ENCODE results near the gene DAP.

Gene DAP

GRCh38 chr5:10715605-10716290, 45.3 kb downstream of the DAP start:
- Mint-ChIP-seq H3K4me1 (ENCODE audit: low read depth) (peaks cover 7% of the 10 kb centered on the region), H3K27me3 (no peaks in the 10 kb centered on the region), H3K9me3 (no peaks in the 10 kb centered on the region), H3K36me3 (ENCODE audit: low read depth) (peaks cover 45% of the 10 kb centered on the region), H3K27ac (no peak overlapping the region), H3K4me3 (no peak overlapping the region)

GRCh38 chr5:10712574-10713366, 48.3 kb downstream of the DAP start:
- Mint-ChIP-seq H3K27ac (no peak overlapping the region), H3K9me3 (no peaks in the 10 kb centered on the region), H3K27me3 (no peaks in the 10 kb centered on the region), H3K36me3 (ENCODE audit: low read depth) (peaks cover 32% of the 10 kb centered on the region), H3K4me1 (ENCODE audit: low read depth) (peaks cover 7% of the 10 kb centered on the region), H3K4me3 (no peak overlapping the region)

- no peak overlapping the region for H3K4me3 Mint-ChIP-seq
- H3K27me3 Mint-ChIP-seq, result no peaks in the 10 kb centered on the region
- peaks cover 22% of the 10 kb centered on the region for H3K36me3 Mint-ChIP-seq (ENCODE audit: low read depth)
- no peak overlapping the region for H3K27ac Mint-ChIP-seq
- H3K4me1 Mint-ChIP-seq (ENCODE audit: low read depth), result peaks cover 11% of the 10 kb centered on the region
- H3K9me3 Mint-ChIP-seq, result no peaks in the 10 kb centered on the region
Observed at GRCh38 chr5:10711562-10711961, 49.5 kb downstream of the DAP start.

GRCh38 chr5:10710513-10711128, 50.4 kb downstream of the DAP start:
- no peaks in the 10 kb centered on the region for H3K27me3 Mint-ChIP-seq

GRCh38 chr5:10709933-10710332, 51.1 kb downstream of the DAP start:
- Mint-ChIP-seq H3K36me3 (ENCODE audit: low read depth) (peaks cover 19% of the 10 kb centered on the region), H3K27me3 (no peaks in the 10 kb centered on the region), H3K27ac (no peak overlapping the region), H3K4me3 (no peak overlapping the region), H3K4me1 (ENCODE audit: low read depth) (peaks cover 22% of the 10 kb centered on the region), H3K9me3 (no peaks in the 10 kb centered on the region)

More at GRCh38 chr5:10710513-10711128, 50.4 kb downstream of the DAP start:
- Mint-ChIP-seq H3K4me3 (no peak overlapping the region), H3K9me3 (no peaks in the 10 kb centered on the region), H3K4me1 (ENCODE audit: low read depth) (peaks cover 15% of the 10 kb centered on the region), H3K36me3 (ENCODE audit: low read depth) (peaks cover 22% of the 10 kb centered on the region), H3K27ac (no peak overlapping the region)

- H3K36me3 Mint-ChIP-seq (ENCODE audit: low read depth), result peaks cover 15% of the 10 kb centered on the region
- no peaks in the 10 kb centered on the region for H3K27me3 Mint-ChIP-seq
- no peak overlapping the region for H3K4me3 Mint-ChIP-seq
- H3K9me3 Mint-ChIP-seq, result no peaks in the 10 kb centered on the region
- H3K4me1 Mint-ChIP-seq (ENCODE audit: low read depth), result peaks cover 27% of the 10 kb centered on the region
- no peak overlapping the region for H3K27ac Mint-ChIP-seq
Observed at GRCh38 chr5:10709409-10709808, 51.6 kb downstream of the DAP start.

GRCh38 chr5:10708189-10708944, 52.7 kb downstream of the DAP start:
- no peaks in the 10 kb centered on the region for H3K27me3 Mint-ChIP-seq
- peaks cover 8% of the 10 kb centered on the region for H3K36me3 Mint-ChIP-seq (ENCODE audit: low read depth)
- no peak overlapping the region for H3K27ac Mint-ChIP-seq
- no peaks in the 10 kb centered on the region for H3K9me3 Mint-ChIP-seq
- peaks cover 30% of the 10 kb centered on the region for H3K4me1 Mint-ChIP-seq (ENCODE audit: low read depth)
- H3K4me3 Mint-ChIP-seq, result no peak overlapping the region

GRCh38 chr5:10707198-10708142, 53.6 kb downstream of the DAP start:
- Mint-ChIP-seq H3K36me3 (ENCODE audit: low read depth) (peaks cover 6% of the 10 kb centered on the region), H3K9me3 (no peaks in the 10 kb centered on the region), H3K27me3 (no peaks in the 10 kb centered on the region), H3K27ac (no peak overlapping the region), H3K4me1 (ENCODE audit: low read depth) (peaks cover 32% of the 10 kb centered on the region), H3K4me3 (no peak overlapping the region)

GRCh38 chr5:10706326-10706725, 54.7 kb downstream of the DAP start:
- Mint-ChIP-seq H3K27me3 (no peaks in the 10 kb centered on the region), H3K27ac (no peak overlapping the region), H3K36me3 (ENCODE audit: low read depth) (peaks cover 11% of the 10 kb centered on the region), H3K4me1 (ENCODE audit: low read depth) (peaks cover 42% of the 10 kb centered on the region), H3K4me3 (no peak overlapping the region), H3K9me3 (no peaks in the 10 kb centered on the region)

GRCh38 chr5:10705747-10706146, 55.3 kb downstream of the DAP start:
- peaks cover 42% of the 10 kb centered on the region for H3K4me1 Mint-ChIP-seq (ENCODE audit: low read depth)
- H3K4me3 Mint-ChIP-seq, result no peak overlapping the region
- H3K27me3 Mint-ChIP-seq, result no peaks in the 10 kb centered on the region
- no peaks in the 10 kb centered on the region for H3K9me3 Mint-ChIP-seq
- H3K36me3 Mint-ChIP-seq (ENCODE audit: low read depth), result peaks cover 11% of the 10 kb centered on the region
- H3K27ac Mint-ChIP-seq, result peak overlapping the region; percentile 83

- peaks cover 11% of the 10 kb centered on the region for H3K36me3 Mint-ChIP-seq (ENCODE audit: low read depth)
- H3K4me1 Mint-ChIP-seq (ENCODE audit: low read depth), result peaks cover 45% of the 10 kb centered on the region
- H3K27me3 Mint-ChIP-seq, result no peaks in the 10 kb centered on the region
- no peaks in the 10 kb centered on the region for H3K9me3 Mint-ChIP-seq
- no peak overlapping the region for H3K4me3 Mint-ChIP-seq
- peak overlapping the region; percentile 83 for H3K27ac Mint-ChIP-seq
Observed at GRCh38 chr5:10704949-10705621, 55.9 kb downstream of the DAP start.

GRCh38 chr5:10703676-10704075, 57.4 kb downstream of the DAP start:
- H3K4me1 Mint-ChIP-seq (ENCODE audit: low read depth), result peaks cover 56% of the 10 kb centered on the region
- H3K4me3 Mint-ChIP-seq, result no peak overlapping the region
- H3K36me3 Mint-ChIP-seq (ENCODE audit: low read depth), result peaks cover 11% of the 10 kb centered on the region
- H3K27ac Mint-ChIP-seq, result no peak overlapping the region
- H3K9me3 Mint-ChIP-seq, result no peaks in the 10 kb centered on the region
- no peaks in the 10 kb centered on the region for H3K27me3 Mint-ChIP-seq

GRCh38 chr5:10702911-10703491, 58.0 kb downstream of the DAP start:
- no peak overlapping the region for H3K4me3 Mint-ChIP-seq
- H3K4me1 Mint-ChIP-seq (ENCODE audit: low read depth), result peaks cover 56% of the 10 kb centered on the region
- H3K27ac Mint-ChIP-seq, result no peak overlapping the region
- no peaks in the 10 kb centered on the region for H3K9me3 Mint-ChIP-seq
- H3K36me3 Mint-ChIP-seq (ENCODE audit: low read depth), result peaks cover 11% of the 10 kb centered on the region
- H3K27me3 Mint-ChIP-seq, result no peaks in the 10 kb centered on the region

Data from stimulated activated naive CD8-positive, alpha-beta T cell treated with anti-CD3 and anti-CD28 coated beads, Interleukin-15, Interleukin-2, amounts not matched to agents 100 ng/mL and 50 ng/mL, for 24 hours (primary cell).